D341Med (cell line): ENCODE data around the gene SARS2.
"Not testable (repeated sequence)": the region's sequence is repeated elsewhere in the genome, so short reads cannot be mapped to it uniquely, and the experiment has no call there.

Experiments used
- DNase-seq: peaks from one replicate; pipeline ENCODE4 v3.0.0; 2012; ENCODE audit warnings: low spot score

Gene SARS2

GRCh38 chr19:38892841-38893240 lies 37.7 kb downstream of the SARS2 start:
- DNase-seq: no peak

- no peak for DNase-seq
These were observed 38.8 kb downstream of the SARS2 start for GRCh38 chr19:38891771-38892170.

GRCh38 chr19:38890686-38891085 lies 39.9 kb downstream of the SARS2 start:
- no peak for DNase-seq

- DNase-seq: no peak
These were observed 40.8 kb downstream of the SARS2 start for GRCh38 chr19:38889803-38890202.

GRCh38 chr19:38888876-38889275 lies 41.7 kb downstream of the SARS2 start:
- no peak for DNase-seq

- DNase-seq: not testable (repeated sequence)
These were observed 45.9 kb downstream of the SARS2 start for GRCh38 chr19:38884691-38885090.

GRCh38 chr19:38883286-38883685 lies 47.3 kb downstream of the SARS2 start:
- DNase-seq: no peak

- no peak for DNase-seq
These were observed 49.5 kb downstream of the SARS2 start for GRCh38 chr19:38880882-38881609.

- no peak for DNase-seq
These were observed 50.3 kb downstream of the SARS2 start for GRCh38 chr19:38880076-38880881.

GRCh38 chr19:38879400-38879751 lies 51.2 kb downstream of the SARS2 start:
- peak; percentile 31 for DNase-seq

GRCh38 chr19:38878575-38879399 lies 51.8 kb downstream of the SARS2 start:
- peak; percentile 24 for DNase-seq

- DNase-seq: peak; percentile 29
These were observed 52.6 kb downstream of the SARS2 start, which contains the start of gene RINL for GRCh38 chr19:38877781-38878574. TSS of gene RINL (minus strand) at chr19:38878275. CDS start at chr19:38876742, 1,533 bp downstream.

GRCh38 chr19:38875656-38876395 lies 54.7 kb downstream of the SARS2 start:
- no peak for DNase-seq

- DNase-seq: not testable (repeated sequence)
These were observed 57.2 kb downstream of the SARS2 start for GRCh38 chr19:38873400-38873799.

GRCh38 chr19:38870612-38871011 lies 60.0 kb downstream of the SARS2 start:
- DNase-seq: peak; percentile 26

- DNase-seq: peak; percentile 92
These were observed 60.5 kb downstream of the SARS2 start for GRCh38 chr19:38869836-38870607.

GRCh38 chr19:38869160-38869835 lies 61.3 kb downstream of the SARS2 start:
- DNase-seq: peak; percentile 67

- no peak for DNase-seq
These were observed 62.0 kb downstream of the SARS2 start for GRCh38 chr19:38868551-38868950.

- no peak for DNase-seq
These were observed 63.3 kb downstream of the SARS2 start for GRCh38 chr19:38867171-38867780.
